ENCODE measurements around the gene ITGB4. TPM values are rescaled to one million over a fixed set of nuclear protein-coding genes. Genes with fewer than 3 reads are reported as not detected.

The ITGB4 gene
- polyA plus RNA-seq, 1 of the 3 experiments (the other 2 are of a cell fraction), result 7.0 TPM

GRCh38 chr17:75749545-75750389 is 28.5 kb downstream of the ITGB4 start (continued):
- TF ChIP-seq REST (IDR thresholded peaks at IDR 0.05; ENCODE audit: low read depth, low read length) (no peak), RFX5 (IDR thresholded peaks at IDR 0.05; ENCODE audit: low read length) (no peak), NFIC (IDR thresholded peaks at IDR 0.05; ENCODE audit: borderline replicate concordance) (no peak), FOSL2 (IDR thresholded peaks at IDR 0.05; ENCODE audit: borderline replicate concordance, low read depth) (no peak), GATA2 (CRISPR knock-in tag; IDR thresholded peaks at IDR 0.05) (no peak), RXRA (IDR thresholded peaks at IDR 0.05; ENCODE audit: borderline replicate concordance, low read depth) (no peak), TAF1 (IDR thresholded peaks at IDR 0.05; ENCODE audit: borderline replicate concordance, low read depth, low read length) (no peak), NRF1 (IDR thresholded peaks at IDR 0.05; ENCODE audit: low read depth, low read length) (no peak), MEF2A (IDR thresholded peaks at IDR 0.05; ENCODE audit: borderline replicate concordance, low read depth) (no peak), RCOR1 (IDR thresholded peaks at IDR 0.05; ENCODE audit: low read length) (no peak; the same call in 1 of the 2 replicates)
- TF ChIP-seq, protein P1, sequence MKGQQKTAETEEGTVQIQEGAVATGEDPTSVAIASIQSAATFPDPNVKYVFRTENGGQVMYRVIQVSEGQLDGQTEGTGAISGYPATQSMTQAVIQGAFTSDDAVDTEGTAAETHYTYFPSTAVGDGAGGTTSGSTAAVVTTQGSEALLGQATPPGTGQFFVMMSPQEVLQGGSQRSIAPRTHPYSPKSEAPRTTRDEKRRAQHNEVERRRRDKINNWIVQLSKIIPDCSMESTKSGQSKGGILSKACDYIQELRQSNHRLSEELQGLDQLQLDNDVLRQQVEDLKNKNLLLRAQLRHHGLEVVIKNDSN (IDR thresholded peaks at IDR 0.05; ENCODE audit: borderline replicate concordance, low read depth), result no peak
- TF ChIP-seq, protein P2, sequence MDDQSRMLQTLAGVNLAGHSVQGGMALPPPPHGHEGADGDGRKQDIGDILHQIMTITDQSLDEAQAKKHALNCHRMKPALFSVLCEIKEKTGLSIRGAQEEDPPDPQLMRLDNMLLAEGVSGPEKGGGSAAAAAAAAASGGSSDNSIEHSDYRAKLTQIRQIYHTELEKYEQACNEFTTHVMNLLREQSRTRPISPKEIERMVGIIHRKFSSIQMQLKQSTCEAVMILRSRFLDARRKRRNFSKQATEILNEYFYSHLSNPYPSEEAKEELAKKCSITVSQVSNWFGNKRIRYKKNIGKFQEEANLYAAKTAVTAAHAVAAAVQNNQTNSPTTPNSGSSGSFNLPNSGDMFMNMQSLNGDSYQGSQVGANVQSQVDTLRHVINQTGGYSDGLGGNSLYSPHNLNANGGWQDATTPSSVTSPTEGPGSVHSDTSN (IDR thresholded peaks at IDR 0.05), result no peak
- TF ChIP-seq, protein P3, sequence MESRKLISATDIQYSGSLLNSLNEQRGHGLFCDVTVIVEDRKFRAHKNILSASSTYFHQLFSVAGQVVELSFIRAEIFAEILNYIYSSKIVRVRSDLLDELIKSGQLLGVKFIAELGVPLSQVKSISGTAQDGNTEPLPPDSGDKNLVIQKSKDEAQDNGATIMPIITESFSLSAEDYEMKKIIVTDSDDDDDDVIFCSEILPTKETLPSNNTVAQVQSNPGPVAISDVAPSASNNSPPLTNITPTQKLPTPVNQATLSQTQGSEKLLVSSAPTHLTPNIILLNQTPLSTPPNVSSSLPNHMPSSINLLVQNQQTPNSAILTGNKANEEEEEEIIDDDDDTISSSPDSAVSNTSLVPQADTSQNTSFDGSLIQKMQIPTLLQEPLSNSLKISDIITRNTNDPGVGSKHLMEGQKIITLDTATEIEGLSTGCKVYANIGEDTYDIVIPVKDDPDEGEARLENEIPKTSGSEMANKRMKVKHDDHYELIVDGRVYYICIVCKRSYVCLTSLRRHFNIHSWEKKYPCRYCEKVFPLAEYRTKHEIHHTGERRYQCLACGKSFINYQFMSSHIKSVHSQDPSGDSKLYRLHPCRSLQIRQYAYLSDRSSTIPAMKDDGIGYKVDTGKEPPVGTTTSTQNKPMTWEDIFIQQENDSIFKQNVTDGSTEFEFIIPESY (IDR thresholded peaks at IDR 0.05; ENCODE audit: borderline replicate concordance, low read depth), result no peak
- TF ChIP-seq, protein P4, sequence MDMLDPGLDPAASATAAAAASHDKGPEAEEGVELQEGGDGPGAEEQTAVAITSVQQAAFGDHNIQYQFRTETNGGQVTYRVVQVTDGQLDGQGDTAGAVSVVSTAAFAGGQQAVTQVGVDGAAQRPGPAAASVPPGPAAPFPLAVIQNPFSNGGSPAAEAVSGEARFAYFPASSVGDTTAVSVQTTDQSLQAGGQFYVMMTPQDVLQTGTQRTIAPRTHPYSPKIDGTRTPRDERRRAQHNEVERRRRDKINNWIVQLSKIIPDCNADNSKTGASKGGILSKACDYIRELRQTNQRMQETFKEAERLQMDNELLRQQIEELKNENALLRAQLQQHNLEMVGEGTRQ (IDR thresholded peaks at IDR 0.05; ENCODE audit: borderline replicate concordance, low read depth, low read length), result no peak

All from SK-N-SH (cell line).